Heart left ventricle (tissue), 16 donors: ENCODE data around the gene NGFR. TPM values are rescaled to one million over a fixed set of nuclear protein-coding genes. Genes with fewer than 3 reads are reported as not detected.

ENCODE experiments used
- ATAC-seq, 4 donors: fragments of 200-7000 bp; cut with Tn5 transposase; one replicate each; pipeline ENCODE4 v1.9.1; 2020 to 2022; ENCODE audit warnings: moderate library complexity in 4 of 4, mild to moderate bottlenecking in 3 of 4, moderate number of reproducible peaks in 1 of 4
- DNase-seq, 5 donors: peaks; one replicate each; pipeline ENCODE4 v3.0.0-alpha.2; 2020
- H3K27ac ChIP-seq, 12 donors: fragments of 200-600 bp; sonication (generic) in 4 of 12; one replicate each; pipeline versions ENCODE4 v1.5.0 to v1.8.0; 2016 to 2022; ENCODE audit warnings: mild to moderate bottlenecking in 2 of 12
- H3K27me3 ChIP-seq, 9 donors: fragments of 200-600 bp; sonication (generic) in 2 of 9; one replicate each; pipeline versions ENCODE4 v1.5.1 to v1.8.0; 2016 to 2022; ENCODE audit warnings: mild to moderate bottlenecking in 3 of 9
- H3K36me3 ChIP-seq, 9 donors: fragments of 200-600 bp; sonication (generic) in 2 of 9; one replicate each; pipeline versions ENCODE4 v1.5.0 to v1.8.0; 2018 to 2022; ENCODE audit warnings: mild to moderate bottlenecking in 2 of 9
- H3K4me1 ChIP-seq, 12 donors: fragments of 200-600 bp; sonication (generic) in 4 of 12; one replicate each; pipeline versions ENCODE4 v1.5.0 to v1.8.0; 2016 to 2022; ENCODE audit warnings: mild to moderate bottlenecking in 3 of 12
- H3K4me3 ChIP-seq, 12 donors: fragments of 200-600 bp; sonication (generic) in 4 of 12; one replicate each; pipeline versions ENCODE4 v1.5.0 to v1.8.0; 2017 to 2022; ENCODE audit warnings: mild to moderate bottlenecking in 9 of 12, moderate library complexity in 4 of 12
- H3K9me3 ChIP-seq, 12 donors: fragments of 200-600 bp; sonication (generic) in 4 of 12; one replicate each; pipeline versions ENCODE4 v1.5.0 to v1.8.0; 2016 to 2022; ENCODE audit warnings: mild to moderate bottlenecking in 1 of 12
- CTCF ChIP-seq, 12 donors: fragments of 200-600 bp; sonication (generic) in 4 of 12; IDR thresholded peaks; one replicate each; pipeline versions ENCODE4 v1.5.0 to v1.8.0; 2018 to 2022; ENCODE audit warnings: antibody characterized with exemption in 12 of 12, mild to moderate bottlenecking in 5 of 12
- POLR2A ChIP-seq, 2 donors: fragments of 450-650 bp; IDR thresholded peaks; one replicate each; pipeline ENCODE4 v1.6.1; 2017; ENCODE audit warnings: antibody characterized with exemption in 2 of 2, mild to moderate bottlenecking in 2 of 2, moderate library complexity in 2 of 2
- WGBS, 4 donors: extraction: QIAGEN DNeasy Blood & Tissue Kit in 2 of 4; methylation state at CpG; one replicate each; pipeline versions ENCODE4 v1.1.5 to v1.1.7; 2013 to 2018; 5-methylcytosine and 5-hydroxymethylcytosine counted together
- intact Hi-C, 10 donors: fragments of 100-400 bp; cut with DNase I; formaldehyde crosslinking; loops; one replicate each; pipeline versions ENCODE4 v1.11.1 to v1.14.2; 2022
- polyA plus RNA-seq, 2 donors: library from polyadenylated mRNA; stranded (reverse); fragments of 200-250 nt; gene quantifications; one replicate each; pipeline ENCODE4 v1.2.3, GENCODE V29; 2013
- total RNA-seq, 9 donors: library from RNA; depleted of rRNA in 2 of 9; stranded (reverse); fragments of >200 nt in 2 of 9; fragmentation: NEBNext Ultra II Directional in 3 of 9; extraction: Animal tissue kit (Norgen Biotek cat#: 25700) in 3 of 9; gene quantifications; one replicate each; pipeline versions ENCODE4 v1.1.0 to v1.2.4, GENCODE V29; 2016 to 2023
- donor health status: ischemic (EF 13 %, LVEDD 7.1; RV severe dilation, severe dysfunction).
- donor health status: healthy with polysubstance abuse.
- donor health status: DM: no; HTN: yes; CAD: no.
- donor health status: DM: no; HTN: no; CAD: no.
- donor health status: ischemic (EF 25% LVEDD 6.9; RV normal size, moderate dysfunction).
- donor health status: ischemic (EF 25% LVEDD 5.7; RV mildly dilated, moderate dysfunction).
- donor health status: healthy.
- donor health status: DM: yes; HTN: yes; CAD: no.
- donor health status: ischemic (EF 35%, LVEDD 5.7; RV mildly dilated, moderate dysfunction).
- donor health status: nonischemic (EF 11% LVEDD 7.7; RV severe dilation, severe dysfunction).
- donor health status: DM: yes; HTN: yes; CAD: no.
- donor health status: PGD.
- donor health status: ischemic (EF 29% LVEDD 5.4; RV normal size, mild dysfunction).
- donor health status: nonischemic (EF 23%, LVEDD 6.1; RV moderate dilation, normal function).

NGFR gene
- total and polyA plus RNA-seq, 11 donors = 2.3 to 16.8 (median 6.2) TPM

DNA sequence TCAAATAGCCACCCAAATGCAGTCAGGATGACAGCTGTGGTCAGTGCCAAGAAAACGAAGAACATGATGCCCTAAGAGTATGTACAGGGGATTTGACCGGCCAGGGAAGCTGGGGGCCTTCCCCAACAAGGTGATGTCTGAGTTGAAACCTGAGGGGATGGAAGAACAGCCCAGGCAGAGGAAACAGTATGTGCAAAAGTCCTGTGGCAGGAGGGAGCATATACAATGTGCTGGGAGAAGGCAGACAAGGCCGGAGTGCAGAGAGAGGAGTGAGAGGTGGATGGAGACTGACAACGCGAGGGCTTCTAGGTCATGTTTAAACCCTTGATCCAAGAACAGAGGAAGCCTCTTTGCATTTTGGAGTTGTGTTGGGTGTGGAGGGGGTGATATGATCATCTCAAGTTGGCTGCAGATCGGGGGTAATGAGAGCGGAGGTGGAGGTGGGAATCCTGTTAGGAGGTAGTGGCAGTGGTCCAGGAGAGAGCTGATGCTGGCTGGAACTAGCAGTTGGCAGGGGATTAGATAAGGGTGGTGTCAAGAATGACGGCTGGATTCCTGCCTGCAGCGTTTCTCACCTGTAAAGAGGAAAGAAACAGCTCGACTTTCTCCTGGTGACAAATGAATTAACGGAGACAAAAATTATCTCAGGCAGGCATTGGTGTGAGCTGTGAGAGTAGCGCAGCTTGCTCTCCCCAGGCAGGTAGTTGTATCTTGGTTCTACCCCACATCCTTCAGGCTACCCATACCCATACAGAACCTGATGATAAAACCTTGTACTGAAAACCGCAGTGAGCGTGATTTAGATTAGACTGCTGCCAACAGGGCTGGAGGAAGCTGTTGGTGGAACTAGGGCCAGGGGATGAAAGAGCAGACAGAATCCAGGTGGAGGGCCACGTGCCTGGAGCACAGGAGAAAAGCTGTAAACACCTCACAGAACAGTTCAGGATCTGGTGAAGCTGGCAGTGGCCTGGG lies 37.2 kb upstream of the NGFR start:
- no peak overlapping the region for H3K4me3 ChIP-seq
- no peaks in the 10 kb centered on the region for H3K36me3 ChIP-seq
- TF ChIP-seq CTCF (IDR thresholded peaks at IDR 0.05) = no peak
- TF ChIP-seq POLR2A (IDR thresholded peaks at IDR 0.05) = no peak
- ATAC-seq (no peak), DNase-seq (no peak)
- H3K27me3 ChIP-seq = peaks cover 0 to 57% (median 29%) of the 10 kb centered on the region in 9 donors
- no peak overlapping the region for H3K27ac ChIP-seq
- intact Hi-C loops = no loop called here
- WGBS, 4 donors = 42 to 60% (median 51%) methylated on average over 15 of the region's 15 CpGs
- no peaks in the 10 kb centered on the region for H3K9me3 ChIP-seq
- H3K4me1 ChIP-seq = no peaks in the 10 kb centered on the region

DNA sequence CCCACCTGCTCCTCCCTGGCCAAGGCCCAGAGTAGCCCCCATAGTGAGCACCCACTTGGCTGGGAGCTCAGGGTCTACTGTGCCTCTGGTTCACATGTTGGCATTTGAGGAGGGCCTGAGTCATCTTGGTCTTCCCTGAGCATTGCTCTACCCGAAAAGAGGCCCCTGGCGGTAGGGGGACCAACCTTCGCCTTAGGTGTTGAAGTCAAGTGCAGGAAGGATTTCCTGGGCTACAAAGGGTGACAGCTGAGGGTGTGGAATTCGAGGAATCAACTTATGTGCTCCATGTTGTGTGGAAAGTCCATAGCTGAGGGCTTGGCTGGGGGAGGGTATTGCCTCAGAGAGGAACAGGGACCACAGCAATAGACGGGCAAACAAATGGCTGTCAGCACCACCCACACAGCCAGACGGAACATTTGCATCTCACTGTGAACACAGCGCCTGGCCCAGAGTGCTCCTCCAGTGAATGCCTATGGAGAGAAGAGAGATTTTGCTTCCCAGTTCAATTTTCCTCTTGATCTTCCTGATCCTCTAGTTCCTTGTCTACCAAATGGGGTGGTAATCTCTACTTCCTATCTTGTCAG lies 35.6 kb upstream of the NGFR start:
- Histone ChIP-seq H3K36me3 (no peaks in the 10 kb centered on the region), H3K4me1 (no peaks in the 10 kb centered on the region), H3K27me3 (peaks cover 0 to 57% (median 29%) of the 10 kb centered on the region in 9 donors), H3K27ac (no peak overlapping the region), H3K4me3 (no peak overlapping the region), H3K9me3 (peaks cover 0 to 9% (median 0%) of the 10 kb centered on the region in 12 donors)
- TF ChIP-seq CTCF (IDR thresholded peaks at IDR 0.05) (no peak), POLR2A (IDR thresholded peaks at IDR 0.05) (no peak)
- intact Hi-C loops = no loop called here
- DNase-seq (no peak), ATAC-seq (no peak)
- 34 to 54% (median 43%) methylated on average over 7 of the region's 7 CpGs for WGBS, 4 donors

DNA sequence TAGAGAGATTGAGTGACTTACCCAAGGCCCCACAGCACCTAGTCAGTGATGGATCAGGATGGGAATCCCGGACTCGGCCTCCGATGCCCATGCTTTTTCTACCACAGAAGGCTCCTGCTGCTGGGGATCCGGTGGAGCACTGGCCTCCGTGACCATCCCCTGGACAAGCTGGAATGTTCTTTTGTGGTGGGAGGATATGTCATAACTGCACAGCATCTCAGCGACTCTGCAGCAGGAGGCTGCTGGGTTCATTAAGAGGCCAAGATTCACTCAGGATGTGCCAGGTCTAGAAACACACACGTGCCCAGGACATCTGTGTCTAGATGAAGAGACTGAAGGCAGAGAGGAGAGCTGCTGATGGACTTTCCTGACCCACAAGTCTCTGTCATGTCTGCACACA lies 34.7 kb upstream of the NGFR start:
- WGBS, 4 donors = 73 to 85% (median 81%) methylated on average over 7 of the region's 7 CpGs
- Histone ChIP-seq H3K4me1 (no peaks in the 10 kb centered on the region), H3K27me3 (peaks cover 0 to 57% (median 32%) of the 10 kb centered on the region in 9 donors), H3K36me3 (no peaks in the 10 kb centered on the region), H3K4me3 (no peak overlapping the region), H3K27ac (no peak overlapping the region), H3K9me3 (peaks cover 0 to 9% (median 0%) of the 10 kb centered on the region in 12 donors)
- ATAC-seq = no peak
- TF ChIP-seq POLR2A (IDR thresholded peaks at IDR 0.05) = no peak
- TF ChIP-seq CTCF (IDR thresholded peaks at IDR 0.05) = no peak
- intact Hi-C loops = no loop called here
- no peak for DNase-seq

DNA sequence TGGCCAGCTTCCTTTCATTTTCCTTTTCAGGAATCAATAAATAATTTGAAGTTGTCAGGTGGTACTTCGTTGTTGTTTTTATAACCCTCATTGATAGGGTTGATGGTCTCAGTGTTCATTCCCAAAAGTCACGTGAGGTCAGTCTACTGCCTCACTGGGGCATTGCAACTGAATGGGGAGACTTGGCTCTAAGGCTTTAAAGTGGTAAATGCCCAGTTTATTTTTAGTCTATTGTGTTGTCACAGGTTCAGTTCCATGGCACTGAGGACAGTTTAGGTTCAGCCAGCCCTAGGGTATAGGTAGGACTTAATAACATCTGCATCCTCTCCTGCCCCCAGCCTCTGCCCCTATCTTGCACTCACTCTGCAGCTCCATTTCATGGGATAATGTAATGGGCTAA lies 33.5 kb upstream of the NGFR start:
- ATAC-seq = no peak
- no peak overlapping the region for H3K27ac ChIP-seq
- H3K27me3 ChIP-seq = peaks cover 0 to 49% (median 22%) of the 10 kb centered on the region in 9 donors
- intact Hi-C loops = no loop called here
- WGBS, 4 donors = 50 to 62% (median 56%) methylated on average over 2 of the region's 2 CpGs
- DNase-seq = no peak
- no peaks in the 10 kb centered on the region for H3K36me3 ChIP-seq
- TF ChIP-seq POLR2A (IDR thresholded peaks at IDR 0.05) (no peak), CTCF (IDR thresholded peaks at IDR 0.05) (no peak)
- no peak overlapping the region for H3K4me3 ChIP-seq
- peaks cover 0 to 9% (median 0%) of the 10 kb centered on the region in 12 donors for H3K9me3 ChIP-seq
- no peaks in the 10 kb centered on the region for H3K4me1 ChIP-seq
